Measurements from ENCODE around the gene CDC23. TPM values are rescaled to one million over a fixed set of nuclear protein-coding genes. Genes with fewer than 3 reads are reported as not detected.
A peak's percentile ranks its signal among the peaks of the same experiment; 100 is the strongest.

CDC23 gene
- total RNA-seq, 4 donors from 2014 or later = 7.7 to 11.7 (median 10.4) TPM

GRCh38 chr5:138141734-138142133 lies 71.4 kb downstream of the CDC23 start:
- in situ Hi-C loops (cut with MboI; ENCODE audit: low sequenced_read_pairs in 4 of 4) = loop anchor here in 3 of 4 donors (25.0 kb wide), 4 partner anchors 104 to 504 kb away; partner anchors contain the start of gene FAM13B (in 1 of the 3)
- no peak for DNase-seq
- H3K36me3 ChIP-seq = no peaks in the 10 kb centered on the region
- H3K9me3 ChIP-seq = no peaks in the 10 kb centered on the region
- no peak overlapping the region for H3K27ac ChIP-seq
- no peak overlapping the region for H3K4me3 ChIP-seq
- TF ChIP-seq CTCF (IDR thresholded peaks at IDR 0.05 in 4 of 5, conservative IDR thresholded peaks at IDR 0.05 in 1 of 5) = no peak
- no peak for TF ChIP-seq POLR2A (IDR thresholded peaks at IDR 0.05)
- ATAC-seq = no peak
- no peaks in the 10 kb centered on the region for H3K27me3 ChIP-seq
- intact Hi-C loops (cut with DNase I; ENCODE audit: low total_unique reads) = no loop called here
- H3K4me1 ChIP-seq = peaks cover 0 to 7% of the 10 kb centered on the region in 2 donors

- no peaks in the 10 kb centered on the region for H3K36me3 ChIP-seq
- no peak for ATAC-seq
- H3K27me3 ChIP-seq = no peaks in the 10 kb centered on the region
- peaks cover 0 to 7% of the 10 kb centered on the region in 2 donors for H3K4me1 ChIP-seq
- in situ Hi-C loops (cut with MboI; ENCODE audit: low sequenced_read_pairs in 4 of 4) = loop anchor here in 3 of 4 donors (25.0 kb wide), 4 partner anchors 103 to 503 kb away; partner anchors contain the start of gene FAM13B (in 1 of the 3)
- H3K9me3 ChIP-seq = no peaks in the 10 kb centered on the region
- intact Hi-C loops (cut with DNase I; ENCODE audit: low total_unique reads) = no loop called here
- DNase-seq = no peak
- no peak overlapping the region for H3K4me3 ChIP-seq
- TF ChIP-seq CTCF (IDR thresholded peaks at IDR 0.05 in 4 of 5, conservative IDR thresholded peaks at IDR 0.05 in 1 of 5) (no peak), POLR2A (IDR thresholded peaks at IDR 0.05) (no peak)
- no peak overlapping the region for H3K27ac ChIP-seq
Observed at GRCh38 chr5:138140268-138140667, 72.9 kb downstream of the CDC23 start.

GRCh38 chr5:138139781-138140090 lies 73.4 kb downstream of the CDC23 start:
- H3K9me3 ChIP-seq = no peaks in the 10 kb centered on the region
- ATAC-seq (no peak), DNase-seq (no peak)
- H3K4me1 ChIP-seq = peaks cover 0 to 7% of the 10 kb centered on the region in 2 donors
- peak overlapping the region in 2 of 4 donors; percentile 54 to 57 for H3K4me3 ChIP-seq
- intact Hi-C loops (cut with DNase I; ENCODE audit: low total_unique reads) (loop anchor here (10.0 kb wide), 2 partner anchors 365 to 475 kb away; no protein-coding TSS in a partner anchor), in situ Hi-C loops (cut with MboI; ENCODE audit: low sequenced_read_pairs in 4 of 4) (loop anchor here in 3 of 4 donors (25.0 kb wide), 4 partner anchors 102 to 502 kb away; partner anchors contain the start of gene FAM13B (in 1 of the 3))
- H3K36me3 ChIP-seq = no peaks in the 10 kb centered on the region
- no peaks in the 10 kb centered on the region for H3K27me3 ChIP-seq
- TF ChIP-seq CTCF (IDR thresholded peaks at IDR 0.05 in 4 of 5, conservative IDR thresholded peaks at IDR 0.05 in 1 of 5) (no peak), POLR2A (IDR thresholded peaks at IDR 0.05) (no peak)
- H3K27ac ChIP-seq = no peak overlapping the region

- ATAC-seq (peak; percentile 66 to 74), DNase-seq (peak; percentile 20 to 31)
- no peak within 1 kb of the TSS for H3K27ac ChIP-seq
- TF ChIP-seq POLR2A (IDR thresholded peaks at IDR 0.05) (no peak), CTCF (IDR thresholded peaks at IDR 0.05 in 4 of 5, conservative IDR thresholded peaks at IDR 0.05 in 1 of 5) (no peak)
- H3K9me3 ChIP-seq = no peaks in the 10 kb centered on the region
- in situ Hi-C loops (cut with MboI; ENCODE audit: low sequenced_read_pairs in 4 of 4) (loop anchor here in 3 of 4 donors (25.0 kb wide), 4 partner anchors 102 to 502 kb away; partner anchors contain the start of gene FAM13B (in 1 of the 3)), intact Hi-C loops (cut with DNase I; ENCODE audit: low total_unique reads) (loop anchor here (10.0 kb wide), 2 partner anchors 364 to 474 kb away; no protein-coding TSS in a partner anchor)
- peaks cover 0 to 7% of the 10 kb centered on the region in 2 donors for H3K4me1 ChIP-seq
- peak within 1 kb of the TSS; percentile 50 to 57 (median 56) for H3K4me3 ChIP-seq
- H3K36me3 ChIP-seq = no peaks in the 10 kb centered on the region
- no peaks in the 10 kb centered on the region for H3K27me3 ChIP-seq
Observed at GRCh38 chr5:138138949-138139780, 74.0 kb downstream of the CDC23 start, which contains the start of gene NME5. Gene NME5, minus strand, starts transcription at chr5:138139428. Its CDS starts 648 bp downstream, at chr5:138138780.

Other genes with a start within 250 kb of the CDC23 start
- gene FAM13B, start 180.2 kb downstream of the CDC23 start, total RNA-seq = 1 to 10 TPM; 3.4 to 7.9 (median 4.1) TPM
- under 1 TPM in 1 of 4 donors, not detected in 3; 0.51 TPM for gene WNT8A, start 129.3 kb downstream of the CDC23 start, total RNA-seq
- gene NME5, start 73.9 kb downstream of the CDC23 start, total RNA-seq = under 1 TPM in 2 of 4 donors, not detected in 2; 0.51 TPM
- gene BRD8, start 34.7 kb downstream of the CDC23 start, total RNA-seq = 10 to 100 TPM; 20.2 to 28.0 (median 24.1) TPM
- under 1 TPM in 2 of 4 donors, not detected in 2; 0.75 to 0.89 TPM for gene KIF20A, start 34.2 kb downstream of the CDC23 start, total RNA-seq
- gene GFRA3, start 61.3 kb upstream of the CDC23 start, total RNA-seq = under 1 TPM in 1 of 4 donors, not detected in 3; 0.42 TPM
- gene CDC25C, start 118.5 kb upstream of the CDC23 start, total RNA-seq = not detected
- gene FAM53C, start 124.9 kb upstream of the CDC23 start, total RNA-seq = 10 to 100 TPM; 35.7 to 74.7 (median 41.0) TPM
- 100 to 1,000 TPM in 1 of 4 donors, 10 to 100 TPM in 3; 49.4 to 100 (median 74.2) TPM for gene KDM3B, start 139.4 kb upstream of the CDC23 start, total RNA-seq
- 1 to 10 TPM; 1.2 to 7.4 (median 3.4) TPM for gene REEP2, start 225.7 kb upstream of the CDC23 start, total RNA-seq